ENCODE data around the gene NELL1.

Gene NELL1

GRCh38 chr11:20864628-20865027 is 195.2 kb downstream of the NELL1 start:
- H3K27ac ChIP-seq: no peak overlapping the region
- DNase-seq (ENCODE audit: low read depth, low spot score): no peak

GRCh38 chr11:20865161-20865560 is 195.8 kb downstream of the NELL1 start:
- H3K27ac ChIP-seq: no peak overlapping the region
- DNase-seq (ENCODE audit: low read depth, low spot score): no peak

DNA sequence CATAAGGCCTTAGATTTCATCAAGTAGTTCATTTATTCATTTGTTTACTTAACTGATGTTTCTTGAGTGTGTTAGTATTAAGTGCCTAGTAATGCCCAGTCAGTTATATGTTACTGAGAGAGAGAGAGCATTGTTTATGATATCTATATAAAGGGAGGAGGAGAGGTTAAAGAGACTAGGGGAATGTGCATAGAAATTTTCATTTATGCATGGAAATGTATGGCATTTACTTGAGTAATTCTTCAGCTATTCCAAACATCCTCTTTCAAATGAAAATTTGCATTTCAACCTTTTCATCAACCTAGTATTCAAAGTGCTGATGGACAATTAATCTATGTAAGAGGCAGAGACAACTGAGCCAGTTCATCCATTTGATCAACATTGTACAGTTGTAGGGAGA is 199.7 kb downstream of the NELL1 start:
- no peak for DNase-seq (ENCODE audit: low read depth, low spot score)
- no peak overlapping the region for H3K27ac ChIP-seq

DNA sequence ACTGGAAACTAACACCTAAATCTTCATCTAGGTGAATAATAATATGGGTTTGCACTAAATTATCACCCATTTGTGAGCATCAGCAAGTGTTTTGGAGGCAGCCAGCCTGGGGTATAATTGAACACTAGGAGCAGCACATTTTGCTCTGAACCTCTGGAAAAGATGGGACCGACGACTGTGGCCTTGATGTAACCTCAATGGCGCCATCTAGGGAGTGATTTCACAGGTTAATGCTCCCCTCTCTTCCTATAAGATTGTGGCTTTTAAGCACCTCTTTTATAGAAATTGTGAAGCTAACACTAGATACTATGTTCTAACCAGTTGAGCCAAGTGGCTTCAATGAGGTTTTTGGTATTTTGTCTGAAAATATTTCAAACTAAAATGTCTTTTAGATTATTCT is 203.7 kb downstream of the NELL1 start:
- H3K27ac ChIP-seq: no peak overlapping the region
- DNase-seq (ENCODE audit: low read depth, low spot score): no peak

DNA sequence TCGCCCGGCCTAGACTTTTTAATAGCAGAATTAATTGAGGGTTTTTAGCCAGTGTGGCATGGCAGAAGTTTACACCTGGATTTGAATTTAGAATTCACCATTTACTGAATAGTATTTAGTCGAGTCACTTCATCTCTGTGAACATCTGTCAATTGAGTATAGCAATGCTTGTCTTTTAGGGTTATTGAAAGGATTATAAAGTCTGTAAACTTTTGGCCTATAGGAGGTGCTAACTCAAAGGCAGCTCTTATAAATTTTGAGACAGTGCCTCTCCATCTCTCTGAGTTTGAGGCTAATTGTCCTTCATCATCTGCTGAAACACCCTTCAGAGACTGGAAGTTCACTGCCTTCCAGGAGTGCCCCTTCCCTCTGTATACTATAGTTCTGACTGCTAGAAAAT is 205.0 kb downstream of the NELL1 start:
- no peak overlapping the region for H3K27ac ChIP-seq
- DNase-seq (ENCODE audit: low read depth, low spot score): no peak

- H3K27ac ChIP-seq: no peak overlapping the region
- DNase-seq (ENCODE audit: low read depth, low spot score): no peak
These were observed 206.5 kb downstream of the NELL1 start for GRCh38 chr11:20875889-20876288.

DNA sequence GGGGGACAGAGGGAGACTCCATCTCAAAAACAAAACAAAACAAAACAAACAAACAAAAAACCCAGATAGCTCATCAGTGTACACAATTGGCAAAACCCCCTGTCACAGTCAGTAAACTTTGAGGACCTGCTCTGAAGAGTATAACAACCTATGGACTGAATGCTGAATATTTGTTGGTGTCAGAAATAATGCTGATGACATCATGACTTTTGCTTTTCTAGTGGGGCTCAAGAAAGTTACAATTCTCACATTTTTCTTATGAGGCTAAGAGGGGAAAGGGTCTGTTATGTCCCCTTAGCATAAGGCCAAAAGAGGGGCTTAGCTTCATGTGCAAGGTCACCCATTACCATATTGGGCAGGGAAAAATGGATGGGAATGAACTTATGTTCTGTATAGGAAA is 207.4 kb downstream of the NELL1 start:
- DNase-seq (ENCODE audit: low read depth, low spot score): no peak
- H3K27ac ChIP-seq: no peak overlapping the region

DNA sequence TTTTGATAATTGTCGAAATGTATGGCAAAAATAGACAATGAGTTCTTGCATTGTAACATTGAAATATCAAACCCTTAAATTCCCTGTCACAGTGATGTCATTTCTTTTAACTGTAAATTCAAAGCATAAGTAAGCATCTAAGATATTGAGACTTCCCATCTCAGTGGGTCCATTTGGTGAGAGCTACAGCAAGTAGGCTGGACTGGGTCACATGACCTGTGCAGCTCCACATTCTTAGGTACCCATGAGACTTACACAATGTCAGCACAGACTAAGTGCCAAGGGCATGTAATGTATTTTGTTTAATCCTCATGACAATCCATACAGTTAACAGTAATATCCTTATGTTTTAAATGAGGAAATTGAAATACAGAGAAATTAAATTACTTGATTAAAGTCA is 210.7 kb downstream of the NELL1 start:
- no peak overlapping the region for H3K27ac ChIP-seq
- DNase-seq (ENCODE audit: low read depth, low spot score): no peak

DNA sequence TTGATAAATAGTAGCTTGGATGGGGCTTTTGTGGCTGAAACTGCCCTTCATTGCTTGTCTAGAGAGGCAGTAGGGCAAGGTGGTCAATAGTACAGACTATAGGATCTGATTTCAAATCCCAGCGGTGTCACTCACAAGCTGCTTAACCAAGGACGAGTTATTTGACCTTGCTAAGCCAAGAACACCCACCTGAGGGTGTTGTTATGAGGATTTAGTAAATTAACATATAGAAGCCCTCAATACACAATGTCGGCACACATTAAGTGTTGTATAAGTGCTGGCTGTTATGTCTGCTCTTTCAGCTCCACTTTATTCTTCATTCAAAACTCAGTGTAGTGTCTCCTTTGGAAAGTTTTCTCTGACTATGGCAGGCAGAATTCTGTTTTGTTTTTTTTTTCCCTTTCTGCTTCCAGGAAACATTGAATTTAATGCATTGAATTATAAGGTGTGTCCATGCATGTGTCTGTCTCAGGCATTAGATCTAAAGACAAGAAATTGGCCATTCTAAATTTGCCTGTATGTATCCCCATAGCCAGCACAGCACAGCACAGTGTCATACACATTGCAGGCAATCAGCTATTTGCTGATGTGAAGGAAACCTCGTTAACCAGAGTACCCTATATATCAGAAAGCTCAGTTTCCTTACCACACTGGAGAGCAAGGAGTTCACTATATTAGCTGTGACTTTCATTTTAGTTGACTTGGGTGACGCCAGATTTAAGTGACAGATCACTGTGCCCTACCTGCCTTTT is 212.1 kb downstream of the NELL1 start:
- no peak overlapping the region for H3K27ac ChIP-seq
- no peak for DNase-seq (ENCODE audit: low read depth, low spot score)

DNA sequence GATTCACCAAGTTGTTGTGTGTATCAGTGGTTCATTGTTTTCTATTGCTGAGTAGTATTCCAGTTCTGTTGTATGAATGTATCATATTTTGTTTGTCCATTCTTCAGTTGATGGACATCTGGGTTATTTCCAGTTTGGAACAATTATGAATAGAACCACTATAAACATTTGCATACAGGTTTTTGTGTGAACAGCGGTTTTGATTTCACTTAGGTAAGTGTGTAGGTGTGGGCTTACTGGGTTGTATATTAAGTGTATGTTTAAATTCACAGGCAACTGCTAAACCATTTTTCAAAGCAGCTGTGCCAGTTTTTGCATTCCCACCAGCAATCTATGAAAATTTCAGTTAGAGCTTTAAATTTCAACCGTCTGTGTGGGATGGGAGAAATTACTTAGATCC is 217.8 kb downstream of the NELL1 start:
- H3K27ac ChIP-seq: no peak overlapping the region
- DNase-seq (ENCODE audit: low read depth, low spot score): no peak

DNA sequence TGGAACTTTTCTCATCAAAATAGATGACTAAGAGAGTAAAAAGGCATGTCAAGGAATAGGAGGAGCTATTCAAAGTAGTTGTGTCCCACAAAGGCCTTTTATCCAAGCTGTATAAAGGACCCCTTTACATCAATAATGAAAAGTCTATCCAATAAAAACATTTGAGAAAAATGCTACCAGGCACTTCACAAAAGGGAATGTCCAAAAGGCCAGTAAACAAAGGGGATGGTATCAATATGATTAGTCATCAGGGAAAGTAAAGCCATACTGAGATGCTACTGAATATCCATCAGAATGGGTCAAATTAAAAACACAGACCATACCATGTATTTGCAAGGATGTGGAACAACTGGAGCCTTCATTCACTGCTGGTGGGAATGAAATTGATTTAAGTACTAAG is 224.9 kb downstream of the NELL1 start:
- no peak for DNase-seq (ENCODE audit: low read depth, low spot score)
- H3K27ac ChIP-seq: no peak overlapping the region

DNA sequence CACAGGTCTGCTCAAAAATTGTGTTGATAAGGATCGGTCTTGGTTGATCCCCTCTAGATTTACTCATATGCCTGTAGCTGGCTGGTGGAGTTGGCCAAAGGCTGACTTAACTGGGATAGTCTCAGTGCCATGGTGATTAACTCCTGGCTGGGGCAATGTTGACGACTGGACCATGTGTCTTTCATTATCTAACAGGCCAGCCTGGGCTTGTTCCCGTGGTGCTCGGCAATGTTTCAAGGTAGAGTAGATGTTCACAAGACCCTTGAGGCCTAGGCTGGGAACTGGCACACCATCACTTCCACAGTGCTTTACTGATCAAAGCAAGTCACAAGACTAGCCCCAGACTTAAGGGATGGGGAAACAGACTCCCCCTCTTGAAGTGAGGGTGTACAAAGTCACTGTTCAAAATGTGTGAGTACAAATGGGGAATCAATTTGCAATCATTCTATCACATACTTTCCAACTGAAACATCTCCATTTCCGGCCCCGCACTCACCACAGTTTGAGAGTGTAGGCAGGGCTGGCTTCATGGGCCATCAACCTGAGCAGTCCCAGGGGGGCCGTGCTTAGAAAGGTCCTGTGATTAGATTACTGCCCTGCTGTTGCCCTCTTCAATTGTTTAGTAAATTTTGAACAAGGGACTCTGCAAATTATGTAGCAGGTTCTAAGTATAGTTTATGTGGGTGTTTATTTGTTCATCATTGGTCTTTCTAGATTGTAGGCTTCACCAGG is 240.8 kb downstream of the NELL1 start:
- H3K27ac ChIP-seq: no peak overlapping the region

GRCh38 chr11:20910733-20911132 is 241.3 kb downstream of the NELL1 start:
- no peak overlapping the region for H3K27ac ChIP-seq
- DNase-seq (ENCODE audit: low read depth, low spot score): no peak

More for the DNA sequence above, 240.8 kb downstream of the NELL1 start:
- no peak for DNase-seq (ENCODE audit: low read depth, low spot score)

GRCh38 chr11:20912065-20912821 is 242.9 kb downstream of the NELL1 start:
- DNase-seq (ENCODE audit: low read depth, low spot score): no peak
- no peak overlapping the region for H3K27ac ChIP-seq

GRCh38 chr11:20912922-20913512 is 243.6 kb downstream of the NELL1 start:
- no peak for DNase-seq (ENCODE audit: low read depth, low spot score)
- H3K27ac ChIP-seq: no peak overlapping the region

GRCh38 chr11:20917306-20917705 is 247.9 kb downstream of the NELL1 start:
- no peak overlapping the region for H3K27ac ChIP-seq
- no peak for DNase-seq (ENCODE audit: low read depth, low spot score)

- no peak overlapping the region for H3K27ac ChIP-seq
- DNase-seq (ENCODE audit: low read depth, low spot score): no peak
These were observed 257.6 kb downstream of the NELL1 start for GRCh38 chr11:20926799-20927540.

- H3K27ac ChIP-seq: no peak overlapping the region
- no peak for DNase-seq (ENCODE audit: low read depth, low spot score)
These were observed 261.6 kb downstream of the NELL1 start for GRCh38 chr11:20931029-20931428.

DNA sequence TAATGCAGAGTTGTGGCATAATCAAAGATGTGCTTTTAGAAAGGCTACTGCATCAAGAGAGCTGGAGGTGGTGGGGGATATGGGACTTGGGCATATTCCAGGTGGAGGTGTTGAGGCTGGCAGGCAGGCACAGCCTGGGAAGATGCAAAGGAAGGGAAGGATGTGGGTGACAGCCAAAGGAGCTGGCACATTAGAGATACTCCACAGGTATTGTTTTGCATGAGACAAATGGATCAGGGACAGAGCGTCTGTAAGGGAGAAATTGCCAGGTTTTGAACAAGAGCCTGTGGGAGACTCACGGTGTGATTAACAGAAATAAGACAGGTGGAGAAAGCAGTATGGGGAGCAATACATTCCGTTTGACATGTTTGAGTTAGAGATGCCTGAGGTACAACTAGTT is 263.7 kb downstream of the NELL1 start:
- H3K27ac ChIP-seq: no peak overlapping the region
- DNase-seq (ENCODE audit: low read depth, low spot score): no peak

GRCh38 chr11:20933958-20934357 is 264.6 kb downstream of the NELL1 start:
- no peak for DNase-seq (ENCODE audit: low read depth, low spot score)
- H3K27ac ChIP-seq: no peak overlapping the region
